GM03348 (cell line): ENCODE results near the gene ZNF384.
"Not testable (repeated sequence)": the region's sequence is repeated elsewhere in the genome, so short reads cannot be mapped to it uniquely, and the experiment has no call there.

Experiments
- DNase-seq: peaks from one replicate; pipeline ENCODE4 v3.0.0; 2012; ENCODE audit warnings: low spot score

Gene ZNF384

DNA sequence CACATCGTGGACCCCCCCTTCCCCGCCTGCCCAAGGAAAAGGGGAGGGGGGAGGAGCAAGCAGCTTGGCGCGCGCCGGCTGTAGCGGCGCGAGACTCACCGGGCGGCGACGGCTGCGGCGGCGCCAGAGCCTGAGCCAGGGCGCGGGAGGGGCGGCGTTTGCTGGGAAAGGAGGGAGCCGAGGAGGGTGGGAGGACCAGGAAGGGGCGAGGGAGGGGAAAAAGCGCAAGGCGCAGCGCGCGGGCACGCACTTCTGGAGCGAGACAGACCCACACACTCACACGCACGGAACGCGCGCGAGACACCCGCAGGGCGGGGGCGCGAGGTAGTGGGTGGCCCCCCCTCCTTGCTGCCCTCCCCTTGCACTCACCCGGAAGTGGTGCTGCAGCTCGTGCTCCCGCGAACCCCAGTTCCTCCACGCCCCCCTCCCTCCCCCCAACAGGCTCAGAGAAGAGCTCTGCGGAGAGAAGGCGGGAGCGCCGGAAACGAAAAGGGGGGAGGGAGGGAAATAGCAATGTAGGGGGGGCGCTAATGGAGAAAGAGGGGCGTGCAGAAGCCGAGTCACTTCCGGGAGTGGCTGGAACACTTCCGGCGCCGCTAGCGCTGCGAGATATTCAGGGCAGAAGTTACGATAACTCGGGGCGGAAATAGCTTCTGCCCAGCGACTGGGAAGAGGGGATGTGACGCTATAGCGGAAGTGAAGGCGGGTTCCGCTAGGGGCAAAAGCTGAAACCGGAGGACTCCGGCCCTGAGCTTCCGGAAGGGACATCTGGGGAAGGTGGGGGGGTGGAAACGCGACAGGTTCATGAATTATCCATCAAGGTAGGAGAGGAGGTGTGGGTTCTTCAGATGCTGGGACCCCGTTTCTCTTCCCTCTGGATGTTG lies at the start of gene ZNF384:
ZNF384 (minus strand) TSS at position 377 of the 884 bp plus-strand sequence. CDS start 9,855 bp downstream, outside the sequence.
- peak; percentile 96 for DNase-seq

DNA sequence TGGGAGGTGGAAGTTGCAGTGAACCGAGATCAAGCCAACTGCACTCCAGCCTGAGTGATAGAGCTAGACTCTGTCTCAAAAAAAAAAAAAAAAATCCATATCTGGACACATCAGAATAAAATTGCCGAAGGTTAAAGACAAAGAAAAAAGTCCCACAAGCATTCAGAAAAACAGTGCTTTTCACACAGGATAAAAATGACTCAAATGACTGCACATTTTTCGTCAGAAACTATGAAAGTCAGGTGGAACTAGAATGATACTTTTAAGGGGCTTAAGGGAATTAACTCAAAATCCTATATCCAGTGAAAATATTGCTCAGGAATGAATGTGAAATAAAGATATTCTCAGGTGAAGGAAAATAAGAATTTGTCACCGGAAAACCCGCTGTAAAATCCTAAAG lies 47.6 kb upstream of the ZNF384 start:
- no peak for DNase-seq

DNA sequence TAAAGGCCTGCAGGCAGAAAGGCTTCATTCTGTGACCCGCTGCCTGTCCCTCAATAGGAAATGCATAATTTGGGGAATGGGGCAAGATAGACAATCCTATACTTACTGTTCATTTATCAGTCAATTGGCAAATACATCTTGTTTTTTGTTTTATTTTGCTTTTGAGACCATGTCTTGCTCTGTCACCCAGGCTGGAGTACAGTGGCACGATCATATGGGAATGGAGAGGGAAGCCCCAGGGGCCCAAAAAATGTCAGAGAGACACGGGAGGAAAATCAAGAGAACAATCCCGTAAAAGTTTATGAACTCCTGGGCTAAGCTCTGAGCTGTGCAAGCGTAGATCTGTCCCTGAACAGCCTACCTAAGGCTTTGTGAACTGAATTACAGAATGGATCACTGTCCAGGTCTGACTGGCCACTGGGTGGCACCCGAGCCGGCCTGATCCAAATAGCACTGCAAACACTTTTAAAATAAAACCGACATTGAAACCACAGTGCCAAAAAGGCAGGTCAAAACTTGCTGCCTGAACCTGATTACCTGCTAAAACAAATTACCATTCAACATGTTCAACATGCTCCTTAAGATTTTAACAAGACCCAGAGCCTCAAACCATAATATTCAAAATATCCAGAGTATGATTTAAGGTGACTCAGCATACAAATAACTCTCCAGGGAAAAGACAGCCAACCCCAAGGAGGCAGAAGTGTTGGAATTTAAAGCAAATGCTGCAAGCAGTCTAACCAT lies 46.4 kb upstream of the ZNF384 start:
- DNase-seq: peak; percentile 70

DNA sequence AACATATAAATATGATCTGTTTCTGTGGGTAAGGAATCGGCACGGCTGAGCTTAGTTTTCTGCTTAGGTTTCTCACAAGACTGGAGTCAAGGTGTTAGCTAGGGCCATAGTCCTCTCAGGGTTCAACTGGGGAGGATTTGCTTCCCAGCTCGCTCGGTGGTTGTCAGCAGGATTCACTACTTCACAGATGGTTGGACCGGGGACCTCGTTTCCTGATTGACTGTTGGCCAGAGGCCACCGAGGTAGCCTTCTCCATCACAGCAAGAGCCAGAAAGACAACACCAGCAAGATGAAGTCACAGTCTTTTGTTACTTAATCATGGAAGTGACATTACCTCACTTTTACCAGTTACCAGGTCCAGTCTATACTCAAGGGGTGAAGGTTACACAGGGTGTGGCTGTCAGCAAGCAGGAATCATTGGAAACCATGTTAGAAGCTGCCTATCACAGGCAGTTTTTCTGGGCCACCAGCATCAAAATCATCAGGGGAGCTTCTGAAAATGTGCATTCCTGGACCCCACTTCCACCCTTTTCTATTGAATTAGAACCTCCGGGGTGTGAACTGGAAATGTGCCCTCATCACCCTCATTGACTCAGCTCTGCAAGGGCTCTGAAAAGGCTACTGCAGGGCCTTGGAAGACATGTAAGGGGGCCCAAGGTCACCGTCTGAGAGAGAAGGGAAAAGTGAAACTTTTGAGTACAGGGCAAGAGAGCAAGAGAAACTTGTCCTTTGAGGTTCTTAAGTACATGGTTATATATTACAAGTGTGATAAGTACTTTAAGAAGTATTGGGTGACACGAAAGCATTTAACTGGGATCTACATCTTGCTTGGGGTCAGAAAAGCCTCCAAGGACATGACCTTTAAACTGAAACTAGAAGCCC lies 45.6 kb upstream of the ZNF384 start:
- no peak for DNase-seq

DNA sequence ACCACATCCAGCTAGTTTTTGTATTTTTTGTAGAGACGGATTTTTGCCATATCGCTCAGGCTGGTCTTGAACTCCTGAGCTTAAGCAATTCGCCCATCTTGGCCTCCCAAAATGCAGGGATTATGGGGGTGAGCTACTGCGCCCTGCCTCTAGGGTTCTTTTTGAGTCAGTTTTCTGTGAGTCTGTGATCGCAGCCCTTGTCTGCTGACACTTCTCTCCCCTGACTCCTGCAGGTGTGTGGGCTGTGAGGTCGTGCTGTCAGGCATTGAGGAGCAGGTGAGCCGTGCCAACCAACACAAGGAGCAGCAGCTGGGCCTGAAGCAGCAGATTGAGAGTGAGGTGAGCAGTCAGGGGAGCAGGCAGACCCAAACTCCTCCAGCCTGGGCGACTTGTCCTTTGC lies 41.0 kb upstream of the ZNF384 start:
- no peak for DNase-seq

DNA sequence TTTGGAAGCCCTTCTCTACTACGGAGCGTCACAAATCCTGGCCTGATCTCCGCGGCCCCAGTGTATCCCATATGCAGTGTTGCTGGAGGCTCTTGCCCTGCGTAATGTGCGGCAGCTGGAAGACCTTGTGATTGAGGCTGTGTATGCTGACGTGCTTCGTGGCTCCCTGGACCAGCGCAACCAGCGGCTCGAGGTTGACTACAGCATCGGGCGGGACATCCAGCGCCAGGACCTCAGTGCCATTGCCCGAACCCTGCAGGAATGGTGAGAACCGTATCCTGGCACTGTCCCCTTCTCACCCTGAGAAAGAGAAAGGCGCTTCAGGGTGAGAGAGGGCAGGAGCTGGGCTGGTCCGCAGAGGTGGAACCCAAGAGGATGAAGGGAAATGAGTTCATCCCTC lies 40.0 kb upstream of the ZNF384 start:
- no peak for DNase-seq

DNA sequence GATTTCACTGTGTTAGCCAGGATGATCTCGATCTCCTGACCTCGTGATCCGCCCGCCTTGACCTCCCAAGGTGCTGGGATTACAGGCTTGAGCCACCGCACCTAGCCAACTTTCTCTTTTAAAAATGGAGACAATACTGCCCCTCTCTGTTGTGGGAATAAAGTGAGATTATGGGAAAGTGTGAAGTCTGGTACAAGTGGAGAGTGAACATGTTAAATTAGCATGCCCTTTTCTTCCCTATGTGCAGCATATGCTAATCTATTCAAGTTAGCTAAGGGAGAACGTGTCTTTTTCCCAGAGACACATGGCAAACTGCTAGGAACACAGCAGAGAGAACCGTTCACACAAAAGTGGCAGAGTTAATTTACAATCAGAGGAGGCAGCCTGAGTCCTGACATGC lies 36.2 kb upstream of the ZNF384 start:
- no peak for DNase-seq

DNA sequence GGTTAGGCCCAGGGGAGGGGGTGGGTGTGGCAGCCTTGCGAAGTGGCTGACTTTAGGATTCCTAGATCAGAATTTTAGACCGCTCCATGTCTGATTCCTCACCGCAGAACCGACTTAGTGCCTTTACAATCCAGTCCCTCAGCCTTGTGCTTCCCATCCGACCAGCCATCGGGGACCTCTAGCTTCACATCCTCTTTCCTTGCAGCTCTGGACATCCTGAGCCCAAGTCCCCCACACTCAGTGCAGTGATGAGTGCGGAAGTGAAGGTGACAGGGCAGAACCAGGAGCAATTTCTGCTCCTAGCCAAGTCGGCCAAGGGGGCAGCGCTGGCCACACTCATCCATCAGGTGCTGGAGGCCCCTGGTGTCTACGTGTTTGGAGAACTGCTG lies 35.2 kb upstream of the ZNF384 start:
- peak; percentile 28 for DNase-seq

DNA sequence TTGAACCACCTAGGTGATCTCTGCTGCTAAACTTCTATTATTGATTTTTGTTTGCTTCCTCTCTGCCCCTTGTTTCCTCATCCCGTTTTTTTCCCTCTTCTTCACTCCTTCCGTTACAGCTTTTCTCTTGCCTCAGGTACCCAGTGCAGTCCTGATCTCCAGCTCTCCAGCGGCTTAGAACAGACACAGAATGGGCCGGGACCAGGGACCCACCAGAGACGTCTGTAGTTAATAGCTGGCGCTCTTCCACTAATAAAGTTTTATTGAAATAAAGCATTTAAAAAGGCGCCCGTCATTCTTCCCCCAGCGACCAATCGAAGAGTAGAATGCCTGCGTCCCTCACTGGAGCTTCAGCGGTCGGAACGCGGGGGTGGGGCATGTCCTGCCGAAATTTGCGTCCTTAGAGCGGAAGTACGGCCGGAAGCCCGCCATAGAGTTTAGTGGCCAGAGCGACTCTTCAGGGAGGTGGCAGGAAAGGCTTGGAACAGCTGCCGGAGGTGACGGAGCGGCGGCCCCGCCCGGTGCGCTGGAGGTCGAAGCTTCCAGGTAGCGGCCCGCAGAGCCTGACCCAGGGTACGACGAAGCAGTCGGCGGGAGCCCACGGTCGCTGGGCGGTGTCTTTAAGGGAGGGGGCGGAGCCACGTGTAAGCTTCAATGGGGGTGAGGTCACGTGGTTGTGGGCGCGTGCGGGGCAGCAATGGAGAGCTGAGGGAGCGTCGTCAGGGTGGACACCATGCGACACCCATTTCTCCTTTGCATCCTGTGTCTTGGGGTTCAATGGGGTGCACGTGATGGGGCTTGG lies 34.6 kb upstream of the ZNF384 start, which contains the start of gene COPS7A:
COPS7A (plus strand) TSS at position 440 of the 802 bp plus-strand sequence. CDS start 611 bp downstream, outside the sequence.
- DNase-seq: peak; percentile 97

DNA sequence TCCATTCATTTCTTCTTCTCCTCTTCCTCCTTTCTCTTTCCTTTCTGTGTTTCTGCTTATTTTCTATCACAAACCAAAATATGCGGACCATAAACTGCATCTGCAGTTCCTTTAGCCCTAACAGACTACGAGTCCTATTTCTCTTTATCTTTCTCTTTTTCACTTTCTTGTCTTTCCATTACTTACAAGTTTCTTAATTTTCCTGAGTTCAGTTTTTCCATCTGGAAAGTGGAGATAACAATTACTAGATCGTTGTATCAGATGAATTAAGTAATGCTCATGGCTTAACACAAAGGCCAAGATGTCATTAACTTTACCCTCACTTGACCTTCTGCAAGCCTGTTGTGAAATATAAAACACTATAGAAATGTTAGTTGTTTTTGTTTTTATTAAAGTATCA lies 33.7 kb upstream of the ZNF384 start:
- no peak for DNase-seq

DNA sequence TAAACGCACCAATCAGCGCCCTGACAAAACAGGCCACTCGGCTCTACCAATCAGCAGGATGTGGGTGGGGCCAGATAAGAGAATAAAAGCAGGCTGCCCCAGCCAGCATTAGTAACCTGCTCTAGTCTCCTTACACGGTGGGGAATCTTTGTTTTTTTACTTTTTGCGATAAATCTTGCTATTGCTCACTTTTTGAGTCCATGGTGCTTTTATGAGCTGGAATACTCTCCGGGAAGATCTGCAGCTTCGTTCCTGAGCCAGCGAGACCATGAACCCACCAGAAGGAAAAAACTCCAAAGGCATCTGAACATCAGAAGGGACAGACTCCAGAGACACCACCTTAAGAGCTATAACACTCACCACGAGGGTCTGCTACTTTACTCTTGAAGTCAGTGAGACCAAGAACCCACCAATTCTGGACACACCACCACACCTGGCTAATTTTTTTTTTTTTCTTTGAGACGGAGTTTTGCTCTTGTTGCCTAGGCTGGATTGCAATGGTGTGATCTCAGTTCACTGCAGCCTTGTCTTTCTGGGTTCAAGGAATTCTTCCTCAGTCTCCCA lies 27.8 kb upstream of the ZNF384 start:
- DNase-seq: no peak

DNA sequence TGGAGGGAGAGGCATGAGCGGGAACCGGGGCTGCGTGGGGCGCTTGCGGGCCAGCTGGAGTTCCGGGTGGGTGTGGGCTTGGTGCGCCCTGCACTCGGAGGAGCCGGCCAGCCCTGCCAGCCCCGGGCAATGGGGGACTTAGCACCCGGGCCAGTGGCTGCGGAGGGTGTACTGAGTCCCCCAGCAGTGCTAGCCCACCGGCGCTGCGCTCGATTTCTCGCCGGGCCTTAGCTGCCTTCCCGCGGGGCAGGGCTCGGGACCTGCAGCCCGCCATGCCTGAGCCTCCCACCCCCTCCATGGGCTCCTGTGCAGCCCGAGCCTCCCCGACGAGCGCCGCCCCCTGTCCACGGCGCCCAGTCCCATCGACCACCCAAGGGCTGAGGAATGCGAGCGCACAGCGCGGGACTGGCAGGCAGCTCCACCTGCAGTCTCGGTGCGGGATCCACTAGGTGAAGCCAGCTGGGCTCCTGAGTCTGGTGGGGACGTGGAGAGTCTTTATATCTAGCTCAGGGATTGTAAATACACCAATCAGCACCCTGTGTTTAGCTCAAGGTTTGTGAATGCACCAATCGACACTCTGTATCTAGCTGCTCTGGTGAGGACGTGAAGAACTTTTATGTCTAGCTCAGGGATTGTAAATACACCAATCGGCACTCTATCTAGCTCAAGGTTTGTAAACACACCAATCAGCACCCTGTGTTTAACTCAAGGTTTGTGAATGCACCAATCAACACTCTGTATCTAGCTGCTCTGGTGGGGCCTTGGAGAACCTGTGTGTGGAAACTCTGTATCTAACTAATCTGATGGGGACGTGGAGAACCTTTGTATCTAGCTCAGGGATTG lies 27.1 kb upstream of the ZNF384 start:
- not testable (repeated sequence) for DNase-seq

DNA sequence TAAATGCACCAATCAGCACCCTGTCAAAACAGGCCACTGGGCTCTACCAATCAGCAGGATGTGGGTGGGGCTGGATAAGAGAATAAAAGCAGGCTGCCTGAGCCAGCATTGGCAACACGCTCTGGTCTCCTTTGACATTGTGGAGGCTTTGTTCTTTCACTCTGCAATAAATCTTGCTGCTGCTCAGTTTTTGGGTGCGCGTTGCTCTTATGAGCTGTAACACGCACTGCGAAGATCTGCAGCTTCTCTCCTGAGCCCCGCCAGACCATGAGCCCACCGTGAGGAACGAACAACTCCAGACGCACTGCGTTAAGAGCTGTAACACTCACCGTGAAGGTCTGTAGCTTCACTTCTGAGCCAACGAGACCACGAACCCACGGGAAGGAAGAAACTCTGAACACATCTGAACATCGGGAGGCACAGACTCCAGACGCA lies 19.8 kb upstream of the ZNF384 start:
- DNase-seq: no peak

DNA sequence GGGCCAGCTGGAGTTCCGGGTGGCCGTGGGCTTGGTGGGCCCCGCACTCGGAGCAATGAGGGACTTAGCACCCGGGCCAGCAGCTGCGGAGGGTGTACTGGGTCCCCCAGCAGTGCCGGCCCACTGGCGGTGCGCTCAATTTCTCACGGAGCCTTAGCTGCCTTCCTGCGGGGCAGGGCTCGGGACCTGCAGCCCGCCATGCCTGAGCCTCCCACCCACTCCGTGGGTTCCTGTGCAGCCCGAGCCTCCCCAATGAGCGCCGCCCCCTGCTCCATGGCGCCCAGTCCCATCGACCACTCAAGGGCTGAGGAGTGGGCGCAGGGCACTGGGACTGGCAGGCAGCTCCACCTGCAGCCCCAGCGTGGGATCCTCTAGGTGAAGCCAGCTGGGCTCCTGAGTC lies 19.2 kb upstream of the ZNF384 start:
- DNase-seq: not testable (repeated sequence)

DNA sequence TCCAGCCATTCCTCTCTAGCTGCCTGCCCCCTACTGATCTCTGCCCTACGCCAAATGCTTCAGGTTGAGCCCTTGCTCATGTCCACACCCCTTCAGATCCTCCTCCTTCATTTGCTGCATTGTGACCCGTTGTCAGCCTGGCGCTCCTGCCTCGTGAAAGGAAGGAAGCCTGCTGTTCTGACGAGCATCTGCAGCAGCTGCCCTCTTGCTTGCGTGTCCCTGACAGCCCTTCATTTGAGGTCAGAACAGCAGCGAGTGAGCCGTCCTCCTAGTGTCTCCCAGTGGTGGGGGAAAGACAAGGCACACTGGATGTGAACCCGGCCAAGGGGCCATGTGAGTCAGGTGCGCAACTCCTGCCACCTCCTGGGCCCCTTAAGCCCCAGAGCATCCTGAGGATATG lies 14.5 kb upstream of the ZNF384 start:
- no peak for DNase-seq

DNA sequence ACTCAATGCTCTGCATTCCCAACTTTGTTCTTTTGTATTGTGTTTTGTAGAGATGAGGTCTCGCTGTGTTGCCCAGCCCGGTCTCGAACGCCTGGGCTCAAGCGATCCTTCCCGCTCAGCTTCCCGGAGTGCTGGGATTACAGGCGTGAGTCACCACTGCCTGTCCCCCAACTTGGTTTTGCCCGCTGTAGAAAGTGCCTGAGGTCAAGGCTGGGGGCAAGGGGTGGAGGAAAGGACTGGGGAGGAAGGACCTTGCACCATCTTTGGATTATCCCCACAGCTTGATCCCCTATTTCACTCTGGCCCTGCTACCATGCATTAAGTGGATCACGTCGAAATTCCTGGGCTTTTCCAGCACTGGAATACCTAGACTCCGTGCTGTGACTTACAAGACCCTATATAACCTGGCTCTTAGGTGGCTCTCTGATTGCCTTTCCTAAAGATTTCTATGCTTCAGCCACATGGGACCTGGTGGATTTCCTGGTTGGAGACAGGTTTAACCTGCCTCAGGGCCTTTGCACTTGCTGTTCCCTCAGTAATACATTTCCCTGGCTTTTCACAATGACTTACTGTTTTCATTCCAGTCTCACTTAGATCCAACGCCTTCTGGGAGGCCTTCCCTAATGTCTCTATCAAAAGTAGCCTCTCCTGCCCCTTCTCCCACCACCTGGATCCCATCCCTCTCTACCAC lies 12.0 kb upstream of the ZNF384 start:
- DNase-seq: no peak

DNA sequence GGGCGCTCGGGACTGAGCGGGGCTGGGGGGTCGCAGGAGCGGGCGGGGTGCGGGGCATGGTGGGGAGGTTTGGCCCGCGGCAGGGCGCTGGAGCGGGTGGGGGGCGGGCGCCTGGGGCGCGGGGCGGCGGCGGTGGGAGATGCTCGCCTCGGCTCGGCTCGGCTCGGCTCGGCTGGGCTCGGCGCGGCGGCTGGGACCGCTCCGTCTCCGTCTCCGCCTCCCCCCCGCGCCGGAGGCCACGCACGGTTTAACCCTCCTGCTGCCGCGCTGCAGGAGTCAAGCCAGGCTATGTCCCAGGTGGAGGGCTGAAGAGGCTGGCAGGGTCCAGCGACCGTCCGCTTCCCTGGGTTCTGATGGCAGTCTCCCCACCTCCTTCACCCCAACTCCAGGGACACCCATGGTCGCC lies 11.5 kb upstream of the ZNF384 start, which contains the start of gene PIANP:
PIANP (minus strand) TSS at position 170 of the 406 bp plus-strand sequence. CDS start 2,754 bp downstream, outside the sequence.
- peak; percentile 73 for DNase-seq

DNA sequence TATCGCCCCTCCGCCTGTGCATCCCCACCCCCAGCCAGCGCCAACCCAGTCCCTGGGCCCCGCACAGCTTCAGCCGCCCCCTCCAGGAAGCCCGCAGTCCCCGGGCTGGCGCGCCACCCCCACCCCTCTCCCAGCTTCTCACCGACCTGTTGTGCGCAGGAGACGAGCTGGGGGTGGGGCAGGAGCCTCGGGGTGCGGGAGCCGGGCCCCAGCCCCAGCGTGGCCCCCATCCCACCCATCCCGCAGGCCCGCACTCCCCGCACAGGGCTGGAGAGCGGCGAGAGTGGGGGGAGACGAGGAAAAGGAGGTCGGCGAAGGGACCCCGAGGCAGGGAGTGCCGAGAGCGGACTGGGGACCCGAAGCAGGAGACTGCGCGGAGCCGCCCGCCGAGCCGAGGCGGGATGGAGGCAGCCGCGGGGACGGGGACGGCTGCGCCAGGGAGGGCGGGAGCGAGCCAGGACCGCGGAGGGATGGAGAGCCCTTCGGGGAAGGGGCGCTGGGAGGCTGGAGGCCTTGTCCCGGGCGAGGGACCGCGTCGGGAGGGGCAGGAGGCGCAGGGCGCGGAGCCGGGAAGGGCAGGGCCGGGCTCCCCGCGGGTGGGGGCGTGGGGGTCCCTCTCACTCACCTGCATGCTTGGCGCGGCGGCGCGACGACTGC lies 10.9 kb upstream of the ZNF384 start:
- peak; percentile 40 for DNase-seq
